Mucosa of descending colon (tissue), 3 donors: Measurements from ENCODE around the gene EFNB2. TPM values are rescaled to one million over a fixed set of nuclear protein-coding genes. Genes with fewer than 3 reads are reported as not detected.

ENCODE experiments used
- ATAC-seq: fragments of 200-7000 bp; cut with Tn5 transposase; one replicate; pipeline ENCODE4 v1.9.1; 2020; ENCODE audit warnings: mild to moderate bottlenecking, moderate library complexity
- DNase-seq, 3 donors: peaks; one replicate each; pipeline ENCODE4 v3.0.0-alpha.2; 2020
- H3K36me3 ChIP-seq: fragments of 200-600 bp; one replicate; pipeline ENCODE4 v1.8.0; 2021; ENCODE audit warnings: low read depth, mild to moderate bottlenecking
- H3K4me1 ChIP-seq: fragments of 200-600 bp; one replicate; pipeline ENCODE4 v1.8.0; 2021; ENCODE audit warnings: low read depth, mild to moderate bottlenecking
- H3K4me3 ChIP-seq: fragments of 200-600 bp; one replicate; pipeline ENCODE4 v1.8.0; 2021; ENCODE audit warnings: mild to moderate bottlenecking
- H3K9me3 ChIP-seq: fragments of 200-600 bp; one replicate; pipeline ENCODE4 v1.8.0; 2021; ENCODE audit warnings: mild to moderate bottlenecking
- intact Hi-C, 2 donors: fragments of 100-400 bp; cut with DNase I in 1 of 2; cut with micrococcal nuclease in 1 of 2; formaldehyde crosslinking; loops; one replicate each; pipeline versions ENCODE4 v1.11.0 to v1.11.1; 2022; cut with DNase I, micrococcal nuclease
- total RNA-seq, 3 donors: library from RNA; stranded (reverse); fragmentation: NEBNext Ultra II Directional in 2 of 3; extraction: Animal tissue kit (Norgen Biotek cat#: 25700) in 2 of 3; gene quantifications; one replicate each; pipeline versions ENCODE4 v1.2.1 to v1.2.4, GENCODE V29; 2021 to 2023
- TF ChIP-seq, protein P1 (sequence below): fragments of 200-600 bp; IDR thresholded peaks from one replicate; pipeline ENCODE4 v1.8.0; 2022; ENCODE audit warnings: antibody characterized with exemption, mild to moderate bottlenecking
- donor health status: DM: no; HTN: no; CAD: no; lungs with moderate emphysema.
- donor health status: DM: no; HTN: no; CAD: no.
- donor health status: DM: no; HTN: yes; CAD: no.

Gene EFNB2
- total RNA-seq, 3 donors from 2014 or later, result 48.8 to 92.6 (median 82.3) TPM

DNA sequence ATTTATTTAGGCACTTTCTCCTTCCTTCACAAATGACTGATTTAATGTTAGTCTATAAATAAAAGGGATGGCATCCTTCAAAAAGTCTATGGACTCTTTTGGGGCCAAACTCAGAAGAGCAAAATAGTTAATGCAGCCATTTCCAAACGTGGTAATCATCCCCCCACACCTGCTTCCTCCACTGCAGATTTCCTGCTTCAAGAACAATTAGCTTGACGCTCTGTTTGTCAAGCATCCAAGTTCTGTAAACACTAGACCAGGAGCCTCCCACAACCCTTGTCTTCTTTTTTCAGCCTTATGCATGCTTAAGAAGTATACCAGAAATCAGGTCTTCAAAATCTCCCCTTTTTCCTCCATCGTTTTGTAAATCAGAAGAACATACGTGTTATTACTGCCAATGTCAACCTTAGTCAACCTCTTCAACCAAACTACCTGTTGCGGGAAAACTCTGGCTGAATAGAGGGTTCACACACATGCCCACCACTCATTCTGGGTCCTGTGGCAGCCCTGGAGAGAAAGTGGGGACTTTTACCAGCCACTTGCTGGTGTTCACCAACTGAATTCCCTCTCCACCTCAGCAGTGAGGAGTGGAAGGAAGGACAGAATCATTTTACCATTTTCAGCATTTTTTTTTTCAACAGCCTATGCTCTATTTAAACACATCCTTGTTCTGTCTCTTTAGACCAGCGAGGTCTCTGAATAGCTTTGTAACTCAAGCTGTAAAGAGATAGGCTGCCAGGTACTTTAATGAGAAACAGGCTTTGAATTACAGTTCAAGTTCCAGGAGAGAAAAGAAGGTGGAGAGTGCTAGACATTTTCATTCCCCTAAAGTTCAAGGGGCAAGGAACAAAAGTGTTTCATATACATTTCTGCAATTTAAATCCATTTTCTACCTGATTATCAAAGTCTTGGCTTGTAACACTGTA lies 39.1 kb downstream of the EFNB2 start:
- TF ChIP-seq, protein P1, sequence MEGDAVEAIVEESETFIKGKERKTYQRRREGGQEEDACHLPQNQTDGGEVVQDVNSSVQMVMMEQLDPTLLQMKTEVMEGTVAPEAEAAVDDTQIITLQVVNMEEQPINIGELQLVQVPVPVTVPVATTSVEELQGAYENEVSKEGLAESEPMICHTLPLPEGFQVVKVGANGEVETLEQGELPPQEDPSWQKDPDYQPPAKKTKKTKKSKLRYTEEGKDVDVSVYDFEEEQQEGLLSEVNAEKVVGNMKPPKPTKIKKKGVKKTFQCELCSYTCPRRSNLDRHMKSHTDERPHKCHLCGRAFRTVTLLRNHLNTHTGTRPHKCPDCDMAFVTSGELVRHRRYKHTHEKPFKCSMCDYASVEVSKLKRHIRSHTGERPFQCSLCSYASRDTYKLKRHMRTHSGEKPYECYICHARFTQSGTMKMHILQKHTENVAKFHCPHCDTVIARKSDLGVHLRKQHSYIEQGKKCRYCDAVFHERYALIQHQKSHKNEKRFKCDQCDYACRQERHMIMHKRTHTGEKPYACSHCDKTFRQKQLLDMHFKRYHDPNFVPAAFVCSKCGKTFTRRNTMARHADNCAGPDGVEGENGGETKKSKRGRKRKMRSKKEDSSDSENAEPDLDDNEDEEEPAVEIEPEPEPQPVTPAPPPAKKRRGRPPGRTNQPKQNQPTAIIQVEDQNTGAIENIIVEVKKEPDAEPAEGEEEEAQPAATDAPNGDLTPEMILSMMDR, result no peak
- H3K4me3 ChIP-seq, result no peak overlapping the region
- no peaks in the 10 kb centered on the region for H3K9me3 ChIP-seq
- DNase-seq (peak in 1 of 3 donors; percentile 55), ATAC-seq (peak; percentile 62)
- intact Hi-C loops, result no loop called here
- peaks cover 11% of the 10 kb centered on the region for H3K4me1 ChIP-seq
- no peaks in the 10 kb centered on the region for H3K36me3 ChIP-seq

DNA sequence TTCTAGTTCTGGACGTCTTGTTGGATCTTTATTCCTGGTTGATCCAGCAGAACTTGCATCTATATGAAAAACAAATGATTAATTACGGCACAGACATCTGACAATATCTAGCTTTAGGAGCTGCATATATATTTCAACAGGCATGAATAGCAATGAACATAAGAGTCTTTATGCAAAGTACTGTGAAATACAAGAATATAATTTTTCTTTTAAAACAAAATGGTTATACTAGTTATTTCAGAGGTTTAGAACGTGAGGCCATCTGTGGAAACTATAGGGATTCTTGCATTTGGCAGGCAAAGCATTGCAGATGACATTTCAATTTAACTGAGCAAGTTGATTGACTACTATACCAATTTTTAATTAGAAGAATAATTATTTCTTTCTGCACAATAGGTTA lies 40.5 kb downstream of the EFNB2 start:
- intact Hi-C loops, result no loop called here
- Histone ChIP-seq H3K9me3 (no peaks in the 10 kb centered on the region), H3K36me3 (no peaks in the 10 kb centered on the region), H3K4me3 (no peak overlapping the region), H3K4me1 (peaks cover 9% of the 10 kb centered on the region)
- ATAC-seq, result no peak
- TF ChIP-seq, protein P1, result no peak
- DNase-seq, result no peak

DNA sequence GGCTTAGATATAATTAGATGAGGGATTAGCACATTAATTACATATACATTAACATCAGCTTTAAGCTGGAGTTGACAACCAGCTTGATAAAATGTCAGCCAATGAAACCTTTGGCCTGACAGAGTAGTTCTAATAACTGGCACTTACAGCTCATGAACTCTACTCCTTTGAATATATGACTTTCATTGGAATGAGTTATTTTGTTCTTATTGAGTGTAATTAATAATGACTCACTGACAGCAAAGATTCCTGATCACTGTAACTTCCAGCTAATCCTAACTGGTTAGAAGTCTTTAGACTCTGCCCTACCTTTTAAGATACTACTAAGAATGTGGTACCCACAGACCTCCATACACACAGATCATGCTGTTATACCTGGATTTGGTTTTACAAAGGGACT lies 41.0 kb downstream of the EFNB2 start:
- intact Hi-C loops, result no loop called here
- H3K36me3 ChIP-seq, result no peaks in the 10 kb centered on the region
- ATAC-seq, result no peak
- H3K9me3 ChIP-seq, result no peaks in the 10 kb centered on the region
- H3K4me1 ChIP-seq, result peaks cover 9% of the 10 kb centered on the region
- TF ChIP-seq, protein P1, result no peak
- no peak overlapping the region for H3K4me3 ChIP-seq
- DNase-seq, result no peak

DNA sequence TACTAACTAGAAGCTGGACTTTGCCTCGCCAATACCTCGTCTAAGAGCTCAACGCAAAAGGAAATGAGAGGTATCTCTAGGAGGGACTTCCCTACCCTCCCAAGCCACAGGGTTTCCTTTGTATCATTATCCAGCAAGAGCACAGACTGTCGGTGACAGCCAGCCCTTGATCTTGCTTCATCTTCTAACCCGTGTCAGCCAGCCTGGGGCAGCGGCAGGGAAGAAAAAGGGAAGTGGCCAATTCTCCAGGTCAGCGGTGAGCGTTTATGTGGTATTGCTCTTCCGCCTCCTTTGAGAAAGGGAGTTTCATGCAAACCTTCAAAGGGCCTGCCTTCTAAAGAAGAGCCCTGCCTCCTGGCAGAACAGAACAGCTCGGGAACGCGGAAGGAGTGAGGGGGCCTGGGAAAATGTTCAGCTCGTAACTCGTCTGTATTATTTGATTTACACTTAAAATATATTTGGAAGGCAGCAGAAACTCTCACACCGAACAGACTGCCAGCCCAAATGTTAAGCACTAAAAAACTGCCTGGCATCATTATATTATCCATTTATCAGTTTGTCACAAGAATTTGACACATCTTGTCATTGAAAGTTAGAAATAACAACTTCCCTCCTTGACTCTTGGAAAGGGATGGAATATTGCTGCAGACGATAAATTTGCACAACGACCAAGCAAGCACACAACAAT lies 41.8 kb downstream of the EFNB2 start:
- TF ChIP-seq, protein P1, result no peak
- peaks cover 15% of the 10 kb centered on the region for H3K4me1 ChIP-seq
- DNase-seq, result no peak

DNA sequence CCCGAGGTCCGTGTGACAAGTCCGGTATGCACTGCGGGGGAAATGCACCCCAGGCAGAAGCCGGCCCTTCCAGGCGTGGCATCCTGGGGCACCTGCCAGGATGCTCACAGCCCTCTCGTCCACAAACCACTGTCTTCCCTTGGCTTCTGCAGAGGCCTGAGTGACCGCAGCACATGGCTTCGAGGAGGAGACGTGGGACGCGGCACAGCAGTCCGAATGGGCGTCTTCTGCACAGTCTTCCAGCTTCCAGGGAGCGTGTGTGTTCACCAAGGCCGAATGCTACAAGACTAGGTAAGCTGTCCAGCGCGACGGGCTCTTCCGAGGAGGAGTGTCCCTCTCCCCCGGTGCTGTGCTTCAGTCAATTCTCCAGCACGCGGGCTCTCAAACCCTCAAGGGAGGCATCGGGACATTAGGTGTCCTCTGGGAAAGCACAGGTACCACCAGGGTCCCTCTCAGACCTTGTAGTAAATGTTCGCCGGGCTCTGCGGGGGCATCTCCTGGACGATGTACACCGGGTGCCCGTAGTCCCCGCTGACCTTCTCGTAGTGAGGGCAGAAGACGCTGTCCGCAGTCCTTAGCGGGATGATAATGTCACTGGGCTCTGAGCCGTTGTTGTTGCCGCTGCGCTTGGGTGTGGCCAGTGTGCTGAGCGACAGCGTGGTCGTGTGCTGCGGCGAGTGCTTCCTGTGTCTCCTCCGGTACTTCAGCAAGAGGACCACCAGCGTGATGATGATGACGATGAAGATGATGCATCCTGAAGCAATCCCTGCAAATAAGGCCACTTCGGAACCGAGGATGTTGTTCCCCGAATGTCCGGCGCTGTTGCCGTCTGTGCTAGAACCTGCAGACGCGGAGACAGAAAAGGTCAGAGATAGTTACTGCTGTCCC lies 42.6 kb downstream of the EFNB2 start:
- DNase-seq (no peak), ATAC-seq (no peak)
- Histone ChIP-seq H3K4me3 (no peak overlapping the region), H3K36me3 (no peaks in the 10 kb centered on the region), H3K4me1 (peaks cover 18% of the 10 kb centered on the region), H3K9me3 (no peaks in the 10 kb centered on the region)
- intact Hi-C loops, result no loop called here
- TF ChIP-seq, protein P1, result no peak

More for the DNA sequence above, 41.8 kb downstream of the EFNB2 start:
- intact Hi-C loops, result no loop called here
- Histone ChIP-seq H3K36me3 (no peaks in the 10 kb centered on the region), H3K9me3 (no peaks in the 10 kb centered on the region), H3K4me3 (no peak overlapping the region)
- peak; percentile 18 for ATAC-seq
